Measurements from ENCODE around the gene NCOR1.

The NCOR1 gene

DNA sequence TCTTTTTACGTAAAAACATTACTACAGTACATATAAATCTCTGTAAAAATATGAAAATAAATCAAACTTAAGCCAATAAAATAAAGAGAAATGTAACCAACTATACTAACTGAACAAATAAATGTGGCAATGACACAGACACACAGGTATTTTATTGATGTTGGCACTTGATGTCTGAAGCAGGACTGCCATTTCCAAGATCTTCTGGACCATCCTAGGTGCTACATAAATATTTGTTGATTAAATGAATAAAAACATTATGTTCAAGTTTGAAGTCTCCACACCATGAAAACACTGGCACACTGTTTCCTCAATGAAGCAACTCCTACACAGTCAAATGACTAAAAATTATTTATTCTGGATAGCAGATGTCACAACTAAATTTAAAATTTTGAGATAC, 106.9 kb downstream of the NCOR1 start:
- TF ChIP-seq, protein P1, sequence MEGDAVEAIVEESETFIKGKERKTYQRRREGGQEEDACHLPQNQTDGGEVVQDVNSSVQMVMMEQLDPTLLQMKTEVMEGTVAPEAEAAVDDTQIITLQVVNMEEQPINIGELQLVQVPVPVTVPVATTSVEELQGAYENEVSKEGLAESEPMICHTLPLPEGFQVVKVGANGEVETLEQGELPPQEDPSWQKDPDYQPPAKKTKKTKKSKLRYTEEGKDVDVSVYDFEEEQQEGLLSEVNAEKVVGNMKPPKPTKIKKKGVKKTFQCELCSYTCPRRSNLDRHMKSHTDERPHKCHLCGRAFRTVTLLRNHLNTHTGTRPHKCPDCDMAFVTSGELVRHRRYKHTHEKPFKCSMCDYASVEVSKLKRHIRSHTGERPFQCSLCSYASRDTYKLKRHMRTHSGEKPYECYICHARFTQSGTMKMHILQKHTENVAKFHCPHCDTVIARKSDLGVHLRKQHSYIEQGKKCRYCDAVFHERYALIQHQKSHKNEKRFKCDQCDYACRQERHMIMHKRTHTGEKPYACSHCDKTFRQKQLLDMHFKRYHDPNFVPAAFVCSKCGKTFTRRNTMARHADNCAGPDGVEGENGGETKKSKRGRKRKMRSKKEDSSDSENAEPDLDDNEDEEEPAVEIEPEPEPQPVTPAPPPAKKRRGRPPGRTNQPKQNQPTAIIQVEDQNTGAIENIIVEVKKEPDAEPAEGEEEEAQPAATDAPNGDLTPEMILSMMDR (IDR thresholded peaks at IDR 0.05; ENCODE audit: low read depth, low read length) = no peak
- H3K4me3 ChIP-seq (ENCODE audit: low read depth, low read length) = no peak overlapping the region
- in situ Hi-C loops (cut with HindIII; ENCODE audit: low sequenced_read_pairs) = no loop called here
- no peak for DNase-seq (ENCODE audit: low read depth, low spot score)

DNA sequence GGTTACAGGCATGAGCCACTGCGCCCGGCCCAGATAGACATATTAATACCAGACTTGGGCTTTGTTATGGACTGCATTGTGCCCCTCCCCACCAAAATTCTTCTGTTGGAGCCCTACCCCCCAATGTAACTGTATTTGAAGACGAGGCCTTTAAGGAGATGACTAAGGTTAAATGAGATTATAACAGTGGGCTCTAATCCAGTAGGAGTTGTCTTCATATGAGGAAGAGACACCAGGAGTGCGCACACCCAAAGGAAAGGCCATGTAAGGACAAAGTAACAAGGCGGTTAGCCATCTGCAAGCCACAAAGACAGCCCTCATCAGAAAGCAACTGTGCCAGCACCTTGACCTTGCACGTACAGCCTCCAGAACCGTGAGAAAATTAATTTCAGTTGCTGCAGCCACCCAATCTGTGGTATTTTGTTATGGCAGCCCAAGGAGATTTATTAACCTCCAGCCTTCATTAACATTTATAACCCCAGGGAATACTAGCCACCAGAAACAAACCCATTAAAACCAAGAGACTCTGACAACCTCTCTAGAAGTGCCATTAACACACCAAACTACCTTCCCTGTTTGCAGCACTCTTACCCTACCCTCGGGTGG, 108.1 kb downstream of the NCOR1 start:
- H3K4me3 ChIP-seq (ENCODE audit: low read depth, low read length) = no peak overlapping the region
- TF ChIP-seq, protein P1 (IDR thresholded peaks at IDR 0.05; ENCODE audit: low read depth, low read length) = no peak
- in situ Hi-C loops (cut with HindIII; ENCODE audit: low sequenced_read_pairs) = no loop called here
- no peak for DNase-seq (ENCODE audit: low read depth, low spot score)

DNA sequence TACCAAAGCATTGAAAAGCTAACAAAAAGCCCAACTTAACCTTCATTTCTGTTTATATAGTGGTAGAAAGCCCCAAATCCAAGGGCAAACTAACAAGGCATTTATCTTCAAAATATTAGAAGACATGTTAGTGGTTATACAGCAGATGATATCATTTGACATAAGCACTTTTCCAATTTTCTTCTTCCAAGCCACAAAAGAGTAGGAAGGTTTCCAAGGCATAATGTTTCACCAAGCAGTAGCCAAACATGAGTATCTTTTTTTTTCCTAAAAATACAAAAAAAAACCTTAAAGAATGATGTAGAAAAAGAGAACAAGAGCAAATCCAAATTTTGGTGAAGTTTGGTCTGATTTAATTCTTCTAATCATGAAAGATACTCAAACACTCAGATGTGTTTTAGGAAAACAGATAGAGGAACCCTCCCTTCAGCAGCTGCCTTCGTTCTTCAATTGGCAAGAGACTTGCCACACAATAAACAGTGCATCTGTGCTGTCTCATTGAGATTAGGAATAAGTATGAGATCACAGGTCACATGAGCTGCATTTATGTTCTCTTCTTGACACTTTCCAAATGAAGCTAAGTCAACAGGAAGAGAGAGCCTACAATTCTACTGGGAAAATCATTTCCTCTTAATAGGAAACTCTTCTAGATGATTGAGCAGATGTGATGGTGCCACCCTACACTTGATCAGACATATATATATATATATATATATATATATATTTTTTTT, 109.0 kb downstream of the NCOR1 start:
- TF ChIP-seq, protein P1 (IDR thresholded peaks at IDR 0.05; ENCODE audit: low read depth, low read length) = no peak
- DNase-seq (ENCODE audit: low read depth, low spot score) = peak; percentile 50
- H3K4me3 ChIP-seq (ENCODE audit: low read depth, low read length) = no peak overlapping the region
- in situ Hi-C loops (cut with HindIII; ENCODE audit: low sequenced_read_pairs) = no loop called here

DNA sequence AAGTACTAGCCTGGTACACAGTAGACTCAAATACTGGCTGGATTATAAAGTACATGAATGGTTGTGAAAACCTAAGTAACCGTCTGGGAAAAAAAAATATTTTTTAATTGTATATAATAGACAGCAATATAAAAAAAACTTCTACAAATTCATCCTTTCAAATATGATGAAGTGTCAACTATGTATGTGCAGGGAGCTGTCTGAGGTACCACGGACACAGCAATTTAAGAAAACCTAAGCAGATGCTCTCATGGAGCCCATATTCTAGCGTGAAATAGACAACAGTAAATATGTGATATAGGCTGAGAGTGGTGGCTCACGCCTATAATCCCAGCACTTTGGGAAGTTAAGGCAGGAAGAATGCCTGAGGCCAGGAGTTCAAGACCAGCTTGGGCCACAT, 111.1 kb downstream of the NCOR1 start:
- TF ChIP-seq, protein P1 (IDR thresholded peaks at IDR 0.05; ENCODE audit: low read depth, low read length) = no peak
- DNase-seq (ENCODE audit: low read depth, low spot score) = no peak
- no peak overlapping the region for H3K4me3 ChIP-seq (ENCODE audit: low read depth, low read length)
- in situ Hi-C loops (cut with HindIII; ENCODE audit: low sequenced_read_pairs) = no loop called here

DNA sequence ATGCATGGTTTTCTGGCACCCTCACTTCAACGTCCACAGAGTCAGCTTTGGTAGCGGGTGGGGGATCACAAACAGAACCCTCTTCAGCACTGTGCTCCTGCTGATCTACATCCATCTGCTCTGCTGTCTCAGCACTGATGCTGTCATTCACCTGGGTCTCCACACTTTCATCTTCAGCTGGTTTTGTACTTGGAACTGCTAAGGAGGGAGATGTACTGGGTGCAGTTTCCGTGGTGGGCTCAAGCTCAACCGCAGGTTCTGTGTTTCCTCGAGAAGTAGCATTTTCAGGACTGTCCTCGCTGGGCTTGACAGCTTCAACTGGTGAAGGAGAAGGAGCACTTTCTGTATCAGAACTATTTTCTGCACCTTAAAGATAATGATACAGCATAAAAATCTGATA, 113.9 kb downstream of the NCOR1 start:
- TF ChIP-seq, protein P1 (IDR thresholded peaks at IDR 0.05; ENCODE audit: low read depth, low read length) = no peak
- no peak overlapping the region for H3K4me3 ChIP-seq (ENCODE audit: low read depth, low read length)
- no peak for DNase-seq (ENCODE audit: low read depth, low spot score)
- in situ Hi-C loops (cut with HindIII; ENCODE audit: low sequenced_read_pairs) = no loop called here

DNA sequence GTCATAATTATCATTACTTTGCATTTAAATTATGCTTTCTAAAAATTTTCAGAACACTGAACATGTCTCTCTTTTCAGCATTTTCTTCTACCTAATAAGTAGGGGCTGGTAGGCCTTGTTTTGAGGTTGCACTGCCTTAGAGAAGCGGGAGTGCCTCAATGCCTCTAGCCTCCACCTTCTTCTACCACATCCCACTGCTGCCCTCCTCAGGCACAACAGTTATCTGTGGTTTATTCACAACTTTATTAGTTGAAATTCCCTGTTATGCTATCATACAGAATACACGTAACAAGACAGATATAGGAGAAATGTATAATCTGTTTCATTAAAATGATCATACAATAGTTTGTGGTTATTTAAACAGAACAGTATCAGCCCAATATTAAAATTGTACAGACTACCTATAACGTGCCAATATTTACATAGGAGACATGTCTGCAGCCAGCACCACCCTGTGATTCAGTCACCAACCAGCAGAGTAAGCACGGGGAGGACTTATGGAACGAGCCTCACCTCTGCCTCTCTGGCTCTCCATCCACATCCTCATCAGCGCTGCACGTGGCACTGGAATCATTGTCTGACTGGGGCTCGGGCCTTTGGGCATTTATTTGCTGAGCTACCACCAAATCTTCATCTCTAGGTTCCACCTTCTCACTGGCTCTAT, 114.5 kb downstream of the NCOR1 start:
- no peak for DNase-seq (ENCODE audit: low read depth, low spot score)
- in situ Hi-C loops (cut with HindIII; ENCODE audit: low sequenced_read_pairs) = no loop called here
- TF ChIP-seq, protein P1 (IDR thresholded peaks at IDR 0.05; ENCODE audit: low read depth, low read length) = no peak
- no peak overlapping the region for H3K4me3 ChIP-seq (ENCODE audit: low read depth, low read length)

Measured in astrocyte of the spinal cord (primary cell).